ENCODE results near the gene SH3PXD2A.

DNA sequence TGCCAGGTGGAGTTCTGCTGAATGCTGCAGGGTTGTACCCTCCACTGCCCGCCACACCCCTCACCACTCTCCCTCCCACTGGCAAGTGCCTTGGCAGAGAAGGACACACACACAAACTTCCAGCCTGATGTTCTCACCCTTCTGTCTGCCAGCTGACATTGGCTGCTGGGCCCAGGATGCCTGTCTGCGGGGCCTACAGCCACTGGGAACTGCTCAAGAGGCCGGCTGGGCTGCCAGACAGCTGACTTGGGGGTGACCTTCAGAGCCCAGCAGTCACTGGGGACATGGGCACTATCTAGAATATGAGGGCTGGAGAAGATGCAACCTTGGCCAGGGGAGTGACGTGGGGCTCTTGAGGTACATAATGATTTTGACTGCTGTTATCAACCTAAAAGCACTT, 157.1 kb downstream of the SH3PXD2A start:
- TF ChIP-seq CTCF (IDR thresholded peaks at IDR 0.05) (no peak), POLR2A (IDR thresholded peaks at IDR 0.05) (no peak), EP300 (IDR thresholded peaks at IDR 0.05) (no peak), POLR2AphosphoS5 (IDR thresholded peaks at IDR 0.05) (no peak)
